HG03520 (cell line): ENCODE measurements around the gene CAMTA1.
"Not testable (repeated sequence)": the region's sequence is repeated elsewhere in the genome, so short reads cannot be mapped to it uniquely, and the experiment has no call there.

Experiments used
- ATAC-seq: cut with Tn5 transposase; IDR thresholded peaks from one replicate; pipeline ENCODE4 v1.9.1; 2021; ENCODE audit warnings: mild to moderate bottlenecking, moderate library complexity; ENCODE audit not compliant: unreplicated experiment

The CAMTA1 gene

DNA sequence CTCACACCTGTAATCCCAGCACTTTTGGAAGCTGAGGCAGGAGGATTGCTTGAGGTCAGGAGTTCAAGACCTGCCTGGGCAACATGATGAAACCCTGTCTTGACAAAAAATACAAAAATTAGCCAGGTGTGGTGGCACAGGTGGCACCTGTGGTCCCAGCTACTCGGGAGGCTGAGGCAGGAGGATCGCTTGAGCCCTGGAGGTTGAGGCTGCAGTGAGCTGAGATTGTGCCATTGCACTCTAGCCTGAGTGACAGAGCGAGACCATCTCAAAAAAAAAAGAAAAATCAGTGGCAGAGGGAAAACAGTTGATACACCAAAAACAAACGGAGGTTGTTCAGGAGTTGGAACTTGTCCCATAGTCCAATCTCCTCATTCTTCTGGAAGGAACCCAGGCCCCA lies 904.1 kb downstream of the CAMTA1 start:
- ATAC-seq = not testable (repeated sequence)

DNA sequence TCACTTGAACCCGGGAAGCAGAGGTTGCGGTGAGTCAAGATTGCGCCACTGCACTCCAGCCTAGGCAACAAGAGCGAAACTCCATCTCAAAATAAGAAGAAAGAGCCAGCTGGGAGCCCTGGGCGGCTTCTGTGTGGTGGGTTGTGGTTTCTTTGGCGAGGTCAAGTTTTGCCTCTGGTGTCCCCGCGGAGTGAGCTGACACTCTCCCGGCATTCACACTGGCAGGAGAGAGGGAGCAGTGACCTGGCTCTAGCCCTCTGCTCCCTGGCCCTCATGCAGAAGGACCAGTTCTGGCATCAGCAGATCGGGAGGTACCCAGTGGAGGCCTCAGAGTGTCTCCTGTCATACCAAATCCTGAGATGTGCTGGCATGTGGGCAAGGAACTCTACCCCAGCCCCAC lies 904.8 kb downstream of the CAMTA1 start:
- no peak for ATAC-seq

DNA sequence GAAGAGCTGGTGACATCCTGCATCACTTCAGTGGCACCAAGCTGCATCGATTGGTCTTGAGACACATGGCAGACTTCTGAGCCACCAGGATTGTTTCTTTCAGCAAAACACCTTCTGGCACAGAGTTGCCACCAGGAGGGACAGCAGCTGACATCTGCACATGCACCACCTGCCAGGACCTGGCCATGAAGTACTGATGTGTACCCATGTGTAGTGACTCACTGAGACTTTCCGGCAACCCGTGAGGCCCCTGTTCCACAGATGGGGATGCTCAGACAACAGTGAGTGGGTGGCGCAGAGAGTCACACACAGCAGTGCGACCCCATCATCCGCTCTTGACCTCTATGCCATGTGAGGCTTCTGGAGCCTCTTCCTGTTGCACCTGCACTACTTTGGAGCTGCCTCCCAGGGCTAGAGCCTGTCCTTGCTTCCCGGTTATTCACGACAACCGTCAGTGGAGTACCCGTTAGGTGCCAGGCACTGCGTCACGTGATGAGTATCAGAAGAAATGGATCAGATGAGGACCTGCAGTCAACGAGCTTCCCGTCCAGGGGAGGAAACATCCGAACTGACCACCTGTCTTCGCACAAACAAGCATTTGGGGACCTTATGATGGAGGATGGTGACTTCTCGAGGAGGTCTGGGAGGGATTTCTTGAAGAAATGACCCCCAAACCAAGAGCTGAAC lies 905.4 kb downstream of the CAMTA1 start:
- no peak for ATAC-seq

DNA sequence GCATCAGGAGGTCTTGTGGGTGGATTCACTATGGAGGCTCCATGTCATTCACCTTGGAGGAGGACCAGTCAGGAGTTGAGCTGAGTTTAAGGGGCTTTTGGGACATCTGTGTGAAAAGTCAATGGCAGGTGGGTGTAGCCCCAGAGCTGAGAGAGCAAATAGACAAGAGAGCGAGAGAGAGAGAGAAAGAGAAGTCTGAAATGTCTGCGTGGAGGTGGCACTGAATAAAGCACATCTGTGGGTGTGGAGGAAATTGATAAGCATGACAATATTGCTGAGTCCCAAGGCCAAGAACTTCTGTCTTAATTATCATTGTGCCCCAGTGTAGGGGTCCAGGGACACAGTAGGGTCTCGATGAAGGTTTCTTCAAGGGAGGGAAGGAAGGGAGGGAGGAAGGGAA lies 906.3 kb downstream of the CAMTA1 start:
- no peak for ATAC-seq

DNA sequence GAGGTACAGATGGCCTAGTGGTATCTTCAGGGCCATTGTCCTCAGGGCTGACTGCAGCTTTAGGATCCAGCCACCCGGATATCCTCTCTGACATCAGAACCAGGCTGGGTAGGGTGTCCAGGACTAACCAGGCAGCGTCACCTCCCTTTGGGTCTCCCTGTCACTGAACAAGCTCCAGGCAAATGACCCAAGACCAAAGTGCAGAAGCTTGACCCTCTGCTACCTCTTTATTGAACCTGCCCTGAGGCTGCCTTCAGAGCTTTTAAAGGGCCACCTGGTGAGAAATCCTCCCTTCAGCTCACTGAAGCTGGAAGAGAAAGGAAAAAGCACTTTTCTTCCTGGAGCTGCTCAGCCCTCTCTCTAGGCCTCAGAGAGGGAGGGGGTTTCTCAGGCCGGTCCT lies 906.8 kb downstream of the CAMTA1 start:
- no peak for ATAC-seq

DNA sequence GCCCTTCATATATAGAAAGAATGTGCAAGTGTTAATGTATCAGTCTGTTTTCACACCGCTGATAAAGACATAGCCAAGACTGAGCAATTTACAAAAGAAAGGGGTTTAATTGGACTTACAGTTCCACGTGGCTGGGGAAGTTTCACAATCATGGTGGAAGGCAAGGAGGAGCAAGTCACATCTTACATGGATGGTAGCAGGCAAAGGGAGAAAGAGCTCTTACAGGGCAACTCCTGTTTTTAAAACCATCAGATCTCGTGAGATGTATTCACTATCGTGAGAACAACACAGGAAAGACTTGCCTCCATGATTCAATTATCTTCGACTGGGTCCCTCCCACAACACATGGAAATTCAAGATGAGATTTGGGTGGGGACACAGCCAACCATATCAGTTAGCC lies 907.8 kb downstream of the CAMTA1 start:
- ATAC-seq = not testable (repeated sequence)

DNA sequence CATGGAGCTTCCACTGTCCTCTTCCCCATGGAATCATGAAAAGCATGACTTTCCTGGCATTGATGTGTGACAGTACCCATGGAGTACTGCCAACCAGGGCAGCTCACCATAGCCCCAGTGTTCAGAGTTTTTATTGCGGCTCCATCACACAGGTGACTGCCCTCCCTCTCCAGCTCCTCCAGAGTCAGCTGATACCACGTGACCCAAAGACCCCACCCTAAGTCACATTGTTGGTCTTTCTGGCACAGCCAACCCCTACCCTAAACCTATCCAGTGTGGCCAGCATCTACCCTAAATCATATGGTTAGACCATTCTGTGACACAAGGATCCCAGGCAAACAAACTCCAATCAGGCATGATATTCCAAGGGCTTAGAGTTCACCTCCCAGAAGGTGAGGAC lies 908.4 kb downstream of the CAMTA1 start:
- ATAC-seq = no peak

DNA sequence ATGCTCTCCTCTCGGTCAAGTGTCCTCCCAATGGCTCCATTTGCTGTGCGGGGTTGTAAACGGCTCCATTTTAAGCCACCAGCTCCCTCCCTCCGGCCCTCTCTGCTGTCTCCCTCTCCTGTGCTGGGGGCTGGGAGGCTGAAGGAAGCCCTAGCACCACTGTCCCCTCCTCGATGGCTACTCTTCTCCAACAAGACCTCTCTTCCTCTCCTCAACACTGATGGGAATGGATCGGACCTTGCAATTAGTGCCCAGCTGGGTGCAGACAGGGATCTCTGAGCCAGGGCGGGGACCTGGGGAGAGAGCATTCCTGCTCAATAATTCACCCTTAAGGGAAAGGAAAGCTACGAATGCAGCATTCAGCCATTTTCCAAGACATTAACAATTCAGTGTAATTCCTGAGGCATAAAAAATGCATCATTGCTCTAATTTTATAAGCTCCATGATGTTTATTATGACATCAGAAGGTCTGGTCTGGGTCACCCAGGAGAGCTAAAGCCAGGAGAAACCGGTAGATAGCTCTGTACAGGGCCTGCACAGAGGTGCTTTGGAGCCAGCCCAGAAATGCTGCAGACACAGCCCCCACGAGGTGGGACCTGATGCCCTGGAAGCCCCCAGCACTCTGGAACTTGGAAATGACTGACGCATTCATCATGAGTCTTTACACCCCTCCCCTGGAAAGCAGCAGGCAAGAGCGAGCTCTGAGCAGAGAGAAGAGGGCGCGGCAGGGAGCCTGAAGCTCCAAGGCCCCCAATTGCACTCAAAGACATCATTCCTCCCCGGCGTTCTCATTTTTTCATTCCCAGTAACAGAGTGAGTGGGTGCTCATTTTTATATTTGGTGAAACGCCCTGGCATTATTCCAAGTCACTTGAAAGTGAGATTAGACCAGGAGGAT lies 909.6 kb downstream of the CAMTA1 start:
- no peak for ATAC-seq

DNA sequence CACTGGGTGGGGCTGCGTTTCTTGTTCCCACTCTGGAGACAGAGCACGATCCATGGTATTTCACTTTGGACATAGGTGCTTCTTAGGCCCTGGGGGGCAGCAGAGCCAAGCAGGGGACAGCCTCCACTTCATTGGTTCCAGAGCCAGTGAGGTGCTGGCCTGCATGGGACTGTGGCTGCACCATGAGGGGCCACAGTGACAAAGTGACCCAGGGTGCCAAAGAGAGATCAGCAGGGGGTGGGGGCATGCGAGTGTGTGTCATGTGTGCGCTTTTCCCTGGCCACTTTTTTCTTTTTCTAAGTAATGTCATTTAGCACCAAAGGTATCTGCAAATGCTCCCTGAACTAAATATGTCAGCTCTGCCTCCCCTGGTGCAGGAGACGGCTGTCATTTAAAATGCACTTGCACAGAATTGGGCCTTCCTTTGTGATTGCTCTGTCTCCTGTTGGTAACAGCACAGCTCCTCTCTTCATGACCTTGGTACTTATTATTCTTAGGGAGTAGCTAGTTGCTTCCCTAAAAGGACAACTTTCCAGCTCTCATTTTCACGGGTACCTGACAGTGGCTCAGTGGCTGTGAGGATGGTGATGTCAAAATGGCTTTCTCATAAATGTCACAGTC lies 910.4 kb downstream of the CAMTA1 start:
- no peak for ATAC-seq

DNA sequence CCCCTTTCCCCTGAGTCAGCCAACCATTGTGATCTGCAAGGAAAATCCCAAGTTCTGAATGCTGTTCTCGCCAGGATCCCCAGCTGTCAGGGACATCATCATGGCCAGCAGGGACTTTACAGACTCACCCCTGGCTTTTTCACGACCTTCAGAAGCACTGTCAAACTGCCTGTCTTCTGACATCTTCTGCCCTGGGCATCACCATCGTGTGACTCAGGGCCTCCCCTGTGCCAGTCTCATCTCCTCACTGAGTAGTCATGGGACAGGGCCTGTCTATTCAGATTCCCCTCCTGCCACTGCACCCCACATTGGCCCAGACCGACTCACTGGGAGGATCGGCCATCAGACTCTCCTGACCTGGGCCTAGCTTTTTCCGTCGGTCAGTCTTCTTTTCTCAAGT lies 913.4 kb downstream of the CAMTA1 start:
- no peak for ATAC-seq

DNA sequence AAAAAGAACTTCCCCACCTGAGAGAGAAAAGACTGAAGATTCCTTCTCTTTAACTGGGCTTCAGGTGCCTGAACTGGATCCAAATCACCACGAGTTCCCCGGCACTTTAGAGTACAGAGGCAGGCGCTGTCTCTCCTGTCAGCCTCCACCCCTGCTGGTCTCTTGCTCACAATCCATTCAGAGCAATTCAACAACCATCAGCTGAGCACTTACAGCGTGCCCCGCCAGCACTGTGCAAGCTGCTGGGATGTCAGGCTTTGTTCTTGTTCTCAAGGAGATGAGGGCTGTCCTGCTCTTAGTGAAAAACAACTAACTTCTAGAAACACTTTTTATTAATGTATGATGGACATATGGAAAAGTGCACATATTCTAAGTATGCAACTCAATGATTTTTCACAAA lies 917.1 kb downstream of the CAMTA1 start:
- no peak for ATAC-seq

DNA sequence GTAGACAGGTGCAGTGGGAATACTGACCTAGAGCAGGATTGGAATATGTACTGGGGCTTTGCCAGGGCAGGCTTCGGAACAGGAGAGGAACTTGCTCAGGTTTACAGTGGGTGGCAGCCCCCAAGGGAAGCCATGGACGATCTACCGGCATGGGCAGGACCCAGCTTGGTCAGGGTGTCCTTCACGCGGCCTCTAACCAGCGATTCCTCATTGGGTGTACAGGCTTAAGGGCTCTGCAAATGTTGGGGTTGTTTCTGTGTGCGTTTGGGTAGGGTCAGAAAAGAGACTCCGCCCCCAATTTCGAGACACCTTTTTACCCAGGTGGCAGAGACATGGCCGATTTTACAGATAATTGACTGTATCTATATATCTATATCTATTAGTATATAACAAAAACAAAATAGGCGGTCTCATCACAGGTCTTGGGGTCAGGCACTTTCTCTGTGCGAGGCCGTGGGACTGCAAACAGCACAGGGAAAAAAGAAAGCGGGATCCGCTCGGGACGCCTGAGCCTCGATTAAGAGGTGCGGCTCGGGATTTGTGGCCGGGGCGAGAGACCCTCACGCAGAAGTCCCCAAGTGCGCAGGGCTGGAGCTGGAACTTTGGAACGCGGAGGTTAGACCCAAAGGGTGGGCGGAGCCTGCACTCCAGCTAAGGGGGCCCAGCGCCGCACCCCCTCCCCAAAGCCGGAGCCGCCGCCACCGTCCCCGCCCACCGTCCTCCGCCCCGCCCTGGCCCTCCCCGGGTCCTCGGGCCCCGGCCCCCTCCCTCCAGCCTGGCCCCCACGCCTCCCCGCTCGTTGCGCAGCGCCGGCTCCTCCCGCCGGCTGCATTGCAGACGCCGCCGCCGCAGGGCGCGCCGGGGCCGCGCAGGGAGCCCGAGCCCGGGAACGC lies 918.3 kb downstream of the CAMTA1 start:
- no peak for ATAC-seq

DNA sequence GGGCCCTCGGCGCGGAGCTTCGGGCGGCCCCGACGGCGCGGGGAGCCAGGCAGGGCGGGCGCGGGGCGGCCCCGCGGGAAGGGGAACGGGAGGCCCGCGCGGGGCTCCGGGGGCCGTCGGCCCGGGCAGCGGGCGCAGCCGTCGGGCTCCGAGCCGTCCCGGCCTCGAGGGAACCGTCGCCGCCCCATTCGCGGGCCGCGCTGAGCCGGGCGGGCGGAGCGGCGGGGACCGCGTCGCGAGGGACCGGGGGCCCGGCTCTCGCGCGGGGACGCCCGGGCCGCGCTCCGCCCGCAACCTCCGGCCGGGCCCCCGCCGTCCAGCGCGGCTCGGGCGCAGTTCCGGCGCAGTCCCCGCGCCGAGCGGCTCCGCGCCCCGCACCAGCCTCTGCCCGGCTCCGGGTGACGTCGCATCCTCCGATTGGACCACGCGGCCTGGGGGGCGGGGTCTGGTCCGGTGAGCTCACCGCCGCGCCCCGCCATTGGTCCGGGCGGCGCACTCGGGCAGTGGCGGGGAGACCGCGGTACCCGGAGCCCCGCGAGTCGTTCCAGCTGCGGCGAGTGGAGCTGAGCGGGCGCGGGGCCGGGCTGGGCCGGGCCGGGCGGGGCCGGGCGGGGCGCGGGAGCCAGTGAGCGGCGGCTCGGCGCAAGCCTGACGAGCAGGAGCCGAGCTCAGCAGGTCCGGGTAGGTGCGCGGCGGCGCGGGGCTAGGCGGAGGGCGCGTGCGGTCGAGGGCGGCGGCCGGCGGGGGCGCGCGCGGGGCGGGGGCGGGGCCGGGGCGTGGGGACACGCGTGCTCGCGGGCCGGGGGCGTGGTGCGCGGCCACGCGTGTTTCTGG lies 919.2 kb downstream of the CAMTA1 start:
- peak; percentile 95 for ATAC-seq

DNA sequence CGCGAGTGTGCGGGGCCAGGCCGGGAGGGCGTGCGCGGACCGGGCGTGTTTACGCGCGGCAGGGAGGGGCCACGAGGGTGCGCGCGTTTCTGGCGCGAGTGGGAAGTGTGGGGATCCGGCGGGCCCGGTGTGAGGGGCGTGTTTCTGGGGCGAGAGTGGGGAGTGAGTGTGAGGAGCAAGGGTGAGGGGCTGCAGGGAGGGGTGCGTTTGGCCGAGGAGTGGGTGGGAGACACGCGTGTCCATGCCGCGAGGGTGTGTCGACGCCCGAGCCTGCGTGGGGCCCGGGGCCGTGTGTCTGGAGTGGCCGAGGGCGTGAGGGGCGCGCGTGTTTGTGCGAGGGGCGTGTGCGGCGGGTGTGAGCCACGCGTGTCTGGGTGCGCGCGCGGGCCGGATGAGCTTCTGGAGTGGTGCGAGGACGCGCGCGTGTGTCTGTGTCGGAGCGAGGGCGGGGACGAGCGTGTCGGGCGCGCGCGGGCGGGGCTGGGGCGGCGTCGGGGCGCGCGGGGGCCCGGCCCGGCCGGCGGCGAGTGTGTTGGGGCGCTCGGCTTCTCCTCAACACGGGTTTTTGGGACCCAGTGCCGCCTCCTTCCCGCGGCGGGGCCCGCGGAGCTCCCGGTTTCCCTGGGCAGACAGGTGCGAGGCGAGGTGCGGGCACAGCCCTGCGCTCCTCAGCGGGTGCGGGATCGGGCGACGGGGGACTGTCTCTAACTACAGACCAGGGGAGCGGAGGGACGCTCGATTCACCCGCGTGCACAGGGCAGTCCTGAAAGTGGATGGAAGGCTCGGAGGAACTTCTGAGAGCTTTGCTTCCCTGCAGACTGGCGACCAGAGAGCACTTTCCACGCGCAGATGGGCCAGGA lies 920.0 kb downstream of the CAMTA1 start:
- ATAC-seq = no peak

DNA sequence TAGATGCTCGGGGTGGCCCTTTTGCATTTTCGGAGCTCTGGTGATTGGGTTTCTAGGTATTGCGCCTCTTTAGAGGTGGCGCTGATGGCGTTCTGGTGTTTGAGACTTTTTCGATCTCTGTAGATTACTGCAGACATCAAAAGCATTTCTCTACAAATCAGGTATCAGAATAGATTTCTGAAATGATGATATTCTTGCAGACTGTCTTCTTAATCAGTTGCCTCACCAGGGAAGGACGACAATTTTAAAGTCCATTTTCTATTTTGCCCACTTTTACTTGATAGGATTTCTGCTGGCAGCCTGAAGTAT lies 920.6 kb downstream of the CAMTA1 start:
- ATAC-seq = no peak

DNA sequence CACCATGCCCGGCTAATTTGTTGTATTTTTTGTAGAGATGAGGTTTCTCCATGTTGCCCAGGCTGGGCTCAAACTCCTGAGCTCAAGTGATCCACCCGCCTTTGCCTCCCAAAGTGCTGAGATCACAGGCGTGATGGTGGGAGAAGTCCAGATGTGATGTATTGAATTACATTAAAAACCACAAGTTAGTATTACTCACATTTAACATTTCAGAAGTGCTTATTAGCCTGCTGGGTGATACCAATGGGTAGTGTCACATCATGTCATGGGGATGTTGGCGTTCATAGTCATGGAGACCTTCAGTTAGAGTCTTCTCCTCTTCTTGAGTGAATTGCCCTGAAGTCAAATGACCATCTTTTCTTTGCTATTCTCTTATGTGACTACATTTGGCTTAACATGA lies 922.3 kb downstream of the CAMTA1 start:
- no peak for ATAC-seq

DNA sequence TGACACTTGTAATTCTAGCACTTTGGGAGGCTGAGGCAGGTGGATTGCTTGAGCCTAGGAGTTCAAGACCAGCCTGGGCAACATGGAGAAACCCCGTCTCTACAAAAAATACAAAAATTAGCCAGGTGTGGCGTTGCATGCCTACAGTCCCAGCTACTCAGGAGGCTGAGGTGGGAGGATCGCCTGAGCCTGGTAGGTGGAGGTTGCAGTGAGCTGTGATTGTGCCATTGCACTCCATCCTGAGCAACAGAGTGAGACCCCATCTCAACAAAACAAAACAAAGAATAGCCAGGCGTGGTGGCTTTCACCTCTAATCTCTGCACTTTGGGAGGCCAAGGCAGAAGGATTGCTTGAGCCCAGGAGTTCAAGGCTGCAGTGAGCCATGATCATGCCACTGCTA lies 922.8 kb downstream of the CAMTA1 start:
- not testable (repeated sequence) for ATAC-seq

DNA sequence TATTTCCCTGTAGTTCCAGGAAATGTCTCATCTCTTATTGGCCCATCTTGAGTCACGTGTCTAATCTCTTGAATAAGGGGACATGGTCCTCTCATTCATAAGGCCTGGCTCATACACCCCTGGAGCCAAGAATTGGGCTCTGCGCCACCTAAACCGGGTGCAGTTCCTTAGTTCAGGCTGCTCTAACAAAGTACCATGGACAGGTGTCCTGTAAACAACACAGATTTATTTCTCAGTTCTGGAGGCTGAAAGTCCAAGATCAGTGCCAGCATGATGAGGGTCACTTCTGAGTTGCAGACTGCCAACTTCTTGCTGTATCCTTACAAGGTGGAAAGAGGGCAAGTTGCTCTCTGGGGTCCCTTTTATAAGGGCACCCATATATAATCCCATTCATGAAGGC lies 925.6 kb downstream of the CAMTA1 start:
- no peak for ATAC-seq

DNA sequence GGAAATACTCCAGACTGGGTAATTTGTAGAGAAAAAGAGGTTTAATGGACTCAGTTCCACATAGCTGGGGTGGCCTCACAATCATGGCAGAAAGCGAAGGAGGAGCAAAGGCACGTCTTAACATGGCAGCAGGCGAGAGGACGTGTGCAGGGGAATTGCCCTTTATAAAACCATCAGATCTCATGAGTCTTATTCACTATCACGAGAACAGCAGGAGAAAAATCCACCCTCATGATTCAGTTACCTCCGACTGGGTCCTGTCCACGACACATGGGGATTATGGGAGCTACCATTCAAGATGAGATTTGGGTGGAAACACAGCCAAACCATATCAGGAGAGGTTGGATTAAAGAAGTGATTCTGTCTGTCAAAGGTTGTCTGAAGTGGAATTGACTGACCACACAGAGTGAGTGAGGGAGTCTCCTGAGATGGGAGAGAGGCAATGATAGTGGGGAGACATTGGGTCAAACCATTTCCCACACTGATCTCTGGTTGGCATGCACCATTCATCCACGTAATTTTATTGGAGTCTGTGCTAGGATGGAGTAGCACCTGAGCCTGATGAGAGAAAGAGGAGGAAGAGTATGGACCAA lies 927.6 kb downstream of the CAMTA1 start:
- no peak for ATAC-seq
